Measurements from ENCODE around the gene LCAT.

DNA sequence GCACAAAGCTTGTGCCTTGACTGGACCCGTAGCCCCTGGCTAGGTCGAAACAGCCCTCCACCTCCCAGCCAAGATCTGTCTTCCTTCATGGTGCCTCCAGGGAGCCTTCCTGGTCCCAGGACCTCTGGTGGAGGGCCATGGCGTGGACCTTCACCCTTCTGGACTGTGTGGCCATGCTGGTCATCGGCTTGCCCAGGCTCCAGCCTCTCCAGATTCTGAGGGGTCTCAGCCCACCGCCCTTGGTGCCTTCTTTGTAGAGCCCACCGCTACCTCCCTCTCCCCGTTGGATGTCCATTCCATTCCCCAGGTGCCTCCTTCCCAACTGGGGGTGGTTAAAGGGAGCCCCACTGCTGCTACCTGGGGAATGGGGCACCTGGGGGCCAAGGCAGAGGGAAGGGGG lies 15.8 kb downstream of the LCAT start:
- TF ChIP-seq SUZ12 (IDR thresholded peaks at IDR 0.05) (no peak), FOXM1 (IDR thresholded peaks at IDR 0.05; ENCODE audit: borderline replicate concordance) (no peak), NFRKB (IDR thresholded peaks at IDR 0.05) (no peak), BHLHE40 (IDR thresholded peaks at IDR 0.05; ENCODE audit: borderline replicate concordance) (no peak), SP1 (IDR thresholded peaks at IDR 0.05) (no peak), ARNT (IDR thresholded peaks at IDR 0.05) (no peak), CTBP1 (IDR thresholded peaks at IDR 0.05; ENCODE audit: borderline replicate concordance) (no peak), HDGF (IDR thresholded peaks at IDR 0.05; ENCODE audit: borderline replicate concordance) (no peak), TARDBP (IDR thresholded peaks at IDR 0.05) (no peak), LEF1 (IDR thresholded peaks at IDR 0.05; ENCODE audit: borderline replicate concordance) (no peak), L3MBTL2 (conservative IDR thresholded peaks at IDR 0.05) (no peak), FOXK2 (IDR thresholded peaks at IDR 0.05) (no peak), ELF4 (IDR thresholded peaks at IDR 0.05) (no peak)
